ENCODE results near the gene CFAP46.

CFAP46 gene

GRCh38 chr10:132945125-132945893 is 2.9 kb upstream of the CFAP46 start:
- no peak for ATAC-seq
- TF ChIP-seq CSRNP3 (CRISPR knock-in tag; IDR thresholded peaks at IDR 0.05) (no peak), TSHZ2 (CRISPR knock-in tag; IDR thresholded peaks at IDR 0.05) (no peak), RARB (CRISPR knock-in tag; IDR thresholded peaks at IDR 0.05) (no peak), TOX (CRISPR knock-in tag; IDR thresholded peaks at IDR 0.05; ENCODE audit: borderline replicate concordance) (no peak), ZFP3 (CRISPR knock-in tag; IDR thresholded peaks at IDR 0.05) (no peak), OSR1 (CRISPR knock-in tag; IDR thresholded peaks at IDR 0.05) (no peak), ZNF8 (CRISPR knock-in tag; IDR thresholded peaks at IDR 0.05) (no peak)

GRCh38 chr10:132944510-132944909 is 2.1 kb upstream of the CFAP46 start:
- no peak for TF ChIP-seq PPARA (CRISPR knock-in tag; IDR thresholded peaks at IDR 0.05; ENCODE audit: borderline replicate concordance)
- TF ChIP-seq CREB5 (CRISPR knock-in tag; IDR thresholded peaks at IDR 0.05; ENCODE audit: low read depth) = no peak
- TF ChIP-seq ARNTL (CRISPR knock-in tag; IDR thresholded peaks at IDR 0.05; ENCODE audit: borderline replicate concordance, low read depth) = no peak
- TF ChIP-seq PATZ1 (CRISPR knock-in tag; IDR thresholded peaks at IDR 0.05; ENCODE audit: borderline replicate concordance) = no peak
- TF ChIP-seq TCF4 (CRISPR knock-in tag; IDR thresholded peaks at IDR 0.05; ENCODE audit: borderline replicate concordance) = no peak
- no peak for ATAC-seq

GRCh38 chr10:132943791-132944404 is 1.5 kb upstream of the CFAP46 start:
- ATAC-seq = no peak
- TF ChIP-seq ESRRG (CRISPR knock-in tag; IDR thresholded peaks at IDR 0.05) = no peak
- TF ChIP-seq SNAI2 (CRISPR knock-in tag; IDR thresholded peaks at IDR 0.05) = no peak
- TF ChIP-seq POU6F1 (CRISPR knock-in tag; IDR thresholded peaks at IDR 0.05; ENCODE audit: borderline replicate concordance, low read depth) = no peak
- TF ChIP-seq CREB5 (CRISPR knock-in tag; IDR thresholded peaks at IDR 0.05; ENCODE audit: low read depth) = no peak
- no peak for TF ChIP-seq TCF4 (CRISPR knock-in tag; IDR thresholded peaks at IDR 0.05; ENCODE audit: borderline replicate concordance)
- no peak for TF ChIP-seq TSHZ2 (CRISPR knock-in tag; IDR thresholded peaks at IDR 0.05)
- TF ChIP-seq OSR1 (CRISPR knock-in tag; IDR thresholded peaks at IDR 0.05) = no peak
- TF ChIP-seq PATZ1 (CRISPR knock-in tag; IDR thresholded peaks at IDR 0.05; ENCODE audit: borderline replicate concordance) = no peak
- TF ChIP-seq BACH2 (CRISPR knock-in tag; IDR thresholded peaks at IDR 0.05; ENCODE audit: borderline replicate concordance) = no peak
- TF ChIP-seq ISL1 (CRISPR knock-in tag; IDR thresholded peaks at IDR 0.05) = no peak
- TF ChIP-seq ZNF565 (CRISPR knock-in tag; conservative IDR thresholded peaks at IDR 0.05; ENCODE audit: low read depth) = no peak
- no peak for TF ChIP-seq CSDC2 (CRISPR knock-in tag; IDR thresholded peaks at IDR 0.05)
- TF ChIP-seq ZFP3 (CRISPR knock-in tag; IDR thresholded peaks at IDR 0.05) = no peak

Measured in SK-N-SH treated with all-trans-retinoic acid at 6 μM for 48 hours (cell line).